Measurements from ENCODE around the gene MTA1. TPM values are rescaled to one million over a fixed set of nuclear protein-coding genes. Genes with fewer than 3 reads are reported as not detected.
A peak's percentile ranks its signal among the peaks of the same experiment; 100 is the strongest.

Gene MTA1
- 100 to 1,000 TPM; 104 to 125 (median 112) TPM for total RNA-seq
- 40.6 TPM for total RNA-seq (2013)

GRCh38 chr14:105419195-105420091 lies at the start of gene MTA1:
Gene MTA1 (plus strand): TSS chr14:105419827. CDS start chr14:105420036, 209 bp downstream.
- intact Hi-C loops (cut with micrococcal nuclease), result loop anchor here (5.0 kb wide), 1 partner anchor 47 kb away; no protein-coding TSS in a partner anchor
- Mint-ChIP-seq H3K27me3 (ENCODE audit: low read depth in 2 of 2) (no peaks in the 10 kb centered on the region), H3K4me1 (peaks cover 29 to 37% of the 10 kb centered on the region in 2 donors), H3K36me3 (no peaks in the 10 kb centered on the region), H3K27ac (peak within 1 kb of the TSS; percentile 46 to 86), H3K4me3 (peak within 1 kb of the TSS; percentile 87), H3K9me3 (no peaks in the 10 kb centered on the region)
- Histone ChIP-seq H3K27me3 (ENCODE audit: control insufficient read depth, insufficient read depth, low read length) (peaks cover under 1% of the 10 kb centered on the region), H3K9me3 (ENCODE audit: control insufficient read depth, insufficient read depth, low read length) (no peaks in the 10 kb centered on the region), H3K36me3 (ENCODE audit: control insufficient read depth, insufficient read depth, low read length) (no peaks in the 10 kb centered on the region), H3K4me1 (ENCODE audit: control insufficient read depth, insufficient read depth, low read length) (peaks cover 50% of the 10 kb centered on the region), H3K4me3 (ENCODE audit: low read length) (peak within 1 kb of the TSS; percentile 63), H3K27ac (ENCODE audit: low read length) (peak within 1 kb of the TSS; percentile 47)
- ATAC-seq, result peak; percentile 66 to 69 (median 69)
- WGBS (ENCODE audit: insufficient coverage), result 6% methylated on average over 96 of the region's 96 CpGs
- TF ChIP-seq CTCF (IDR thresholded peaks at IDR 0.05), result no peak
- peak; percentile 44 to 75 for DNase-seq

GRCh38 chr14:105374389-105374788 lies 45.2 kb upstream of the MTA1 start:
- peak overlapping the region in 1 of 2 donors; percentile 90 for H3K27ac Mint-ChIP-seq
- Histone ChIP-seq H3K9me3 (ENCODE audit: control insufficient read depth, insufficient read depth, low read length) (no peaks in the 10 kb centered on the region), H3K4me1 (ENCODE audit: control insufficient read depth, insufficient read depth, low read length) (peaks cover 51% of the 10 kb centered on the region), H3K27me3 (ENCODE audit: control insufficient read depth, insufficient read depth, low read length) (no peaks in the 10 kb centered on the region), H3K4me3 (ENCODE audit: low read length) (no peak overlapping the region), H3K36me3 (ENCODE audit: control insufficient read depth, insufficient read depth, low read length) (no peaks in the 10 kb centered on the region), H3K27ac (ENCODE audit: low read length) (no peak overlapping the region)
- no peaks in the 10 kb centered on the region for H3K36me3 Mint-ChIP-seq
- ATAC-seq (no peak), DNase-seq (no peak)
- no peaks in the 10 kb centered on the region for H3K9me3 Mint-ChIP-seq
- no peak for TF ChIP-seq CTCF (IDR thresholded peaks at IDR 0.05)
- no peaks in the 10 kb centered on the region for H3K27me3 Mint-ChIP-seq (ENCODE audit: low read depth in 2 of 2)
- H3K4me3 Mint-ChIP-seq, result no peak overlapping the region
- intact Hi-C loops (cut with micrococcal nuclease), result loop anchor here (5.0 kb wide), 1 partner anchor 43 kb away; the partner anchor contains the start of gene MTA1
- H3K4me1 Mint-ChIP-seq, result peaks cover 17% of the 10 kb centered on the region in 2 donors
- 90% methylated on average over 11 of the region's 11 CpGs for WGBS (ENCODE audit: insufficient coverage)

- DNase-seq, result peak in 1 of 2 donors; percentile 29
- peaks cover 51% of the 10 kb centered on the region for H3K4me1 ChIP-seq (ENCODE audit: control insufficient read depth, insufficient read depth, low read length)
- H3K27ac ChIP-seq (ENCODE audit: low read length), result peak overlapping the region; percentile 51
- peaks cover 16 to 17% of the 10 kb centered on the region in 2 donors for H3K4me1 Mint-ChIP-seq
- H3K4me3 Mint-ChIP-seq, result peak overlapping the region; percentile 84
- H3K27me3 ChIP-seq (ENCODE audit: control insufficient read depth, insufficient read depth, low read length), result no peaks in the 10 kb centered on the region
- peak overlapping the region; percentile 85 to 90 for H3K27ac Mint-ChIP-seq
- no peaks in the 10 kb centered on the region for H3K9me3 Mint-ChIP-seq
- H3K4me3 ChIP-seq (ENCODE audit: low read length), result no peak overlapping the region
- 4% methylated on average over 4 of the region's 4 CpGs for WGBS (ENCODE audit: insufficient coverage)
- intact Hi-C loops (cut with micrococcal nuclease), result no loop called here
- H3K9me3 ChIP-seq (ENCODE audit: control insufficient read depth, insufficient read depth, low read length), result no peaks in the 10 kb centered on the region
- no peaks in the 10 kb centered on the region for H3K36me3 Mint-ChIP-seq
- TF ChIP-seq CTCF (IDR thresholded peaks at IDR 0.05), result no peak
- peaks cover 2% of the 10 kb centered on the region for H3K36me3 ChIP-seq (ENCODE audit: control insufficient read depth, insufficient read depth, low read length)
- ATAC-seq, result peak; percentile 81 to 84 (median 81)
- no peaks in the 10 kb centered on the region for H3K27me3 Mint-ChIP-seq (ENCODE audit: low read depth in 2 of 2)
Observed at GRCh38 chr14:105375635-105376057, 44.0 kb upstream of the MTA1 start.

Measured in natural killer cell (primary cell).